Left lobe of liver (tissue), 2 donors: ENCODE results near the gene TTC28. TPM values are rescaled to one million over a fixed set of nuclear protein-coding genes. Genes with fewer than 3 reads are reported as not detected.

Experiments used
- ATAC-seq: fragments of 200-7000 bp; cut with Tn5 transposase; one replicate; pipeline ENCODE4 v1.9.1; 2020; ENCODE audit warnings: mild to moderate bottlenecking, moderate library complexity
- DNase-seq: peaks from one replicate; pipeline ENCODE4 v3.0.0-alpha.2; 2020; ENCODE audit warnings: low spot score
- total RNA-seq: library from RNA; stranded (reverse); gene quantifications from one replicate; pipeline ENCODE4 v1.2.1, GENCODE V29; 2021
- donor health status: DM: no; HTN: no; CAD: no; lungs with moderate emphysema.
- donor health status: DM: no; HTN: yes; CAD: no.

The TTC28 gene
- total RNA-seq, 1 donor from 2014 or later: 12.3 TPM

DNA sequence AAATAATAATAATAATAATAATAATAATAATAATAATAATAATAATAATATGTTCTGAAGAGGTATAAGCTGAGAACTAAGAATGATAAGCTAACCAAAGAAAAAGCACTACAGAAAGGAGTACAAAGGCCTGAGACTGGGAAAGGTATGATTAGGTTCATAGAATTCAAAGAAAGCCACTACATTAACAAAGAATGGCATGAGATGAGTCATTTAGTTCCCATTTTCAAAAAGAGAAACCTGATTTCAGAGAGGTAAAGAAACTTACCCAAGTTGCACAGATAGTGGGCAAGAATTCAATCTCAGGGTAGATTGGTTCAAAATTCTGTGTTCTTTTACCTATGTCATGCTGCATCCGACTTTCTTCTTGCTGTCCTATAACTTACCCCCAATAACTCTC lies 350.9 kb downstream of the TTC28 start:
- DNase-seq (no peak), ATAC-seq (no peak)

DNA sequence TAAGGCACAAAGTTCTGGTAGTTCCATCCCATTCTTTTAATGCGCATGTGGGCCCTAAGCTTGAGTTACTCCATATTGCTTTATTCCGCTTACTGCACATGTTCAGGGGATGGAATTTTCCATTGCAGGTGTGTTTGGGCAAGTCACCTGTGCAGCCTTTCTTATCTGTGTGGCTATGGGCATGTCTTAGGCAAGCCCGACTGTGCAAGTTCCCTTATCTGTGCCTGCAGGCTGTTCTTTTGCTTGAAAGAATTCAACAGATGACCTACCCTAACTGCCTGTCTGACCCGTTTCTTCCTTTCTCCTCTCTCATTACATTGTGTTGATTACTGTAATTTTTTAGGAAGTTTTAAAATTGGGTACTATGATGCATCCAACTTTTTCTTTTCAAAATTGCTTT lies 363.6 kb downstream of the TTC28 start:
- ATAC-seq (no peak), DNase-seq (no peak)

DNA sequence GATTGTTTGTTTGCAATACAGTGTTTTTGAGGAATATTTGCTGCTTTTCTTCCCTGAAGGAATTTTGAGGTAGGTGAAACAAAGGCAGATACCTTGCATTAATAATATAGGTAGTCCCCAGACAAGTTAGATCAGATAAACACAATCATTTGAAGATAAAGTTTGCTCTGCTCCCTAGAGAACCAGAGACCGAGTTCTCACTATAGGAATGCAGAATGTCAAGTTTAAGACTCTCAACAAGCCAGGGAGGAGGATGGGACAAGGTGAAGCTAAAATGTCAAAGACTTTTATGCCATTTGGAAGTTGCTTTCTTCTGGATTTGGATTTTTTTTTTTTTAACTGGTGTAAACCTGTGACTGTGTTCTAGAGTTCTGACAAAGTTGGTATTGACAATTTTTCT lies 364.7 kb downstream of the TTC28 start:
- DNase-seq (no peak), ATAC-seq (no peak)

DNA sequence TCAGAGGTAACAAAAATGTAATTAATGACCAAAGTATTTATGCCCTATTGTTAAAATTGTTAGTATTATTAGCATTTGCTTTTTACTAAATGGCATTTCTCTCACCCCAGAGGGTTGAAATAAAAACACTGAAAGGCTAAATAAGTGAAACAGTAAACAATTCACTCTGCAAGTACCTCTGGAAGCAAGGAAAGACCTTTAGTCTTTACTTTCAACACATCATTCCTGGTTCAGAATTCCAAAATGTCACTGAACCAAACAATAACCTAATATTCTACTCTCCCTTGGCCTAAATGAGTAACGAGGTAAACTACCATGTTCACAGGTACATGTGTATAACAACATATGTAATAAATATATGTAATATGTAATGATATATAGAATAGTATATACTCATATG lies 369.3 kb downstream of the TTC28 start:
- ATAC-seq (peak; percentile 83), DNase-seq (no peak)

DNA sequence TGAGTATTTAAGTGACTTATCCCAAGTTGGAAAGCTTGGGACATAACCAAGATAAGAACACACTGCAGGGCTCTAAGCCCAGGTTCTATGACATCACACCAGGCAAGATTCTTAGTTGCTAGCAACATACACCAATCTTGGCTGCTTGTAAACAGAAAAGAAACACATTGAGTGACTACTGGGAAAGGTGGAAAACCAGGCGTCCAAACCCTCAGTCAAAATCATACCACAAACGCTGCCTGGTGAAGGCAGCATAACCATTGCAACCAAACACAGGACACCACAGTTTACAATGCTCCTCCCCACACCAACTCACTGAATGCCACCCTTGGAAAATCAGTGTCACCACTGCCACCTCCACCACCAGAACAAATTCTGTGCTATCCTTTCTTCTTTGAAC lies 379.9 kb downstream of the TTC28 start:
- ATAC-seq (no peak), DNase-seq (no peak)

DNA sequence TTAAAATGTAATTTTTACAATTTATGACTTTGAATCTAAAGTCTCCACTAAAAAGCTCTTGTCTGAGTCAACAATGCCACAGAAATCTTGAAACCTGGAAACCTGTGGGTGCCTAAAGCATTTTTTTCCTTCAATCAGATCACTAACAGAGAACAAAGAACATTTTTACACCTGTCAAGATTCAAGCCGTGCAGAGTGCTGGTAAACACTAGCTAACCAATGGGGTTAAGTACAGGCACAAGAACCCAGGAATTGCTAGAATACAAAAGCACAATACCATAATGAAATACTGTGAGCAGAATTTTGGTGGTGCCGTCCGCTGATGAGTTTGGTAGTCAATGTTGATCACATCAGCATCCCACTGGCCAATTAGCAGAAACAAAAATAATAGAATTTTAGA lies 380.3 kb downstream of the TTC28 start:
- DNase-seq: no peak

DNA sequence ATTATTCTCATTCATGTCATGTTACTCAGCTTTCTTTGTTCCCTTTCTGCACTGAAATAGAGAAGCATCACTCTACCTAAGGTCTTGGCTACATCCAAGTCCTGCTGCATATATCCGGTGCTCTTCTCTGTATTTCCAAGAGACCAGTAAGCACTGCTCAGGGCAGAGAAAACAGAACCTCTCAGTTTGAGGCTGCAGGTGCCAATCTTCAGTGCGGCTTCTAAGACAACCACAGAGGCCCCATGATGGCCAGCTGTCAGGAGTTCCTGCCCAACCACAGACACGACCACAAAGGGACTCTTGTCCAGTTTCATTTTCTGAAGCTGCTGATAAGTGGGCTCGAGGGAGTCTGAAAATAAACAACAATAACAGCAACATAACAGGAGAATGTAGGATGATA lies 382.1 kb downstream of the TTC28 start:
- DNase-seq (no peak), ATAC-seq (no peak)

More for the DNA sequence above, 380.3 kb downstream of the TTC28 start:
- no peak for ATAC-seq

DNA sequence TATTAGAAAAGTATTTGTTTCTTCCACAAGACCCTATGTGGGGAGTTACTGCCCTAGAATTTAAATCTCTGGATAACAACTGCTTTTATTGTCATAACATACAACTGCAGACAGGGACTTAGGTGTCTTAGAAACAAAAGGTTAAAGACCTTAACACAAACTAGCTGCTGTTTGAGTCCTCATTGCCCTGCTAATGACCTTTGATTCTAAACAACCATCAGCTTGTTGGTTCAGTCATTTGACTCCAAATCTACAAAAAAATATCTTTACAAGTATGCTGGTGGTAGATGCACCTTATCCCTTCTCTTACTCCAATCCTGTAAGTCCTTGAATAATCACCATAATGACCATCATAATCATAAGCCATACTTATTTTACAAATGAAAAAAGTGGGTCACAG lies 383.2 kb downstream of the TTC28 start:
- no peak for DNase-seq

DNA sequence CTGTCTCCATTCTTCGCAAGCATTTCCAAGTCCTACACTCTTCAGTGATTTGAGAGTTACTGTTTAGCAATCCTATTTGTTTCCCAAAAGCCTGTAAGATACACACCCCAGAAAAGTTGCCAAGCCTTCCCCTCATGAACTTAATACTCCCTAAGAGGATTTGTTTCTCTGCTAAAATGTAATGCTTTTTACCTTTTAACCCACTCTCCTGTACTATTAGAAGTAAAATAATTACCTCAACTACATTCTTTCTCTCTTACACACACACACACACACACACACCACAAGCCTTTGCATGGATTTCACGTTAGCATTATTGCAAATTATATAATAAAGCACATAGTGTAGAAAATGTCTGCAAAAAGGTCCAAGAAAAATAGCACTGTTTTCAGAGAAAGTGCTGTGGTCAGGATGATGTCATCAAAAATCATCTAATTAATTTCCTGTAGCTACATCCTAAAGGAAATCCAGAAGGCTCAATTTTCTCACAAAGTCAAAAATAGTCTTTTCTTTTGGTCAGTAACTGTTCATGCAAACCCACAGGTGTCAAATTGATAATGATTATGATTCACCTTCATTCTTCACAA lies 396.5 kb downstream of the TTC28 start:
- ATAC-seq (no peak), DNase-seq (no peak)

More for the DNA sequence above, 383.2 kb downstream of the TTC28 start:
- ATAC-seq: peak; percentile 77

DNA sequence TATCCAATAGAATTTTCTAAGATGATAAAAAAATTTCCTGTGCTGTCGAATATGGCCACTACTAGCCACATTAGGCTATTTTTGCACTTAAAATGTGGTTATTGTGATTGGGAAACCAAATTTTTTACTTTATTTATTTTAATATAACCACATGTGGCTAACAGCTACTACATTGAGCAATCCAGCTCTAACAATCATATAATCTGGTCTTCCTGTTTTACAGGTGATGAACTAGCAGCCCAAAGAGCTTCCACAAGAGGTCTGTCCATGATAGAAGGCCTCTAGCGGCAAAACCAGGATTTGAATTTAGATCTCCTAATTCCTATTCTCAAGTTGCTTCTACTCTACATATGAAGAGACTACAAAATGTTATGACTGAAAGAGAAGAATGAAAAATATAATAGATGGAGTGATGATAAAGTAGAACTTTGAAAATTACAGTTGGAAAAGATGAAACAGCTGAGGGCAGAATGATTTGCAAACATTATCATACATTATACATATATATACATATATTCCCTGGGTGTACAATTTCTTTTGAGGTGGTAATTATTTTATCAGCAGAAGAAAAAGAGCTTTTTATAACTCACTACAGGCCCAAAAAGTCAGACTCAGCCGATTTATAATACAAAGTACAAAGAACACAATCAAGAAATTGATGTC lies 397.1 kb downstream of the TTC28 start:
- no peak for DNase-seq
- ATAC-seq: no peak

DNA sequence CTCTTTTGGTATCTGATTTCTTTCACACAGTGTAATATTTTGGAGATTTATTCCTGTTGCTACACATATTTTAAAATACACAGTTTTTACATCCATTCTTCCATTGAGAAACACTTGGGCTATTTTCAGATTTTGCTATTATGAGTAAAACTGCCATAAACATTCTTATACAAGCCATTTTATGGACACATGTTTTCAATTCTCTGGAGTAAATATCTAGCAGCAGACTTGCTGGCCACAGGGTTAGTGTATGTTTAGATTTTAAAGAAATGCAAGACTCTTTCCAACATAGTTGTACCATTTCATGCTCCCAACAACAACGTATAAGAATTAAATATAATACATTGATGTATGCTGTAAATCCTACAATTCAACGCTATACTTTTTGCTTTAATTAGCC lies 399.8 kb downstream of the TTC28 start:
- no peak for DNase-seq
- no peak for ATAC-seq

DNA sequence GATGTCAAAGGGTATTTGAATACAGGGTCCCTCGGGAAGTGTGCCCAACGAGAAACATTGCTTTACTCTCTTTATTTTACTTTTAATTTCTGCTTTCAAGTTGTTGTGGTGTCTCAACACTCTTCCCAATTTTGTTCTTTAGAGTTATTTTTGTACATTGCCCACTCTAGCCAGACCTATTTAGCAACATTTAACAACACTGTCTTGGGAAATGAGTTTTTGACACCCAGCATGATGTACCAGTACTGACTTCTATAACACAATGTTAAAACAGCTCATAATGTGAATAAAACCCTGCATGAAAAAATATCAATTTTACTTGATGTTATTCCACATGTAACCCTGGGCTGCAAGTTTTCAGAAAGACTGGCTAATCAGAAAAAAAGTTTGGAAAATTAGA lies 410.4 kb downstream of the TTC28 start:
- ATAC-seq (no peak), DNase-seq (no peak)

DNA sequence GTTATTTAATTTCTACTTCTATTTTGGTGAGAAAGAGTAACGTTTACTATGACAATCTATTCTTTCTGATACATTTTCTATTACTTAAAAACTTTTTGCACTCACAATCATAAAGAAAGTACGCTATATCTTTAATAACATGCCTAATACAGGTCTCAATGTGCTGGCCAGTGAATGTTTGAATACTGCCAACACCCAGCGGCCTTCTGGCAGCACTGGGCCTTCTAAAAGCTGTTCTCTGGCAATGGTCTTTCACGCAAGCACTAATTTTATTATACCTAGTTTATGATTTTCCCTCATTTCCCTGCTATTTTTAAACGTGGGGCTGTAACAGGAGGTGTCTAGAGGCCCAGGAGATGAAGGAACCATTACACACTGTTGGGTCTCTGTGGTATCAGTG lies 410.8 kb downstream of the TTC28 start:
- DNase-seq (no peak), ATAC-seq (no peak)

DNA sequence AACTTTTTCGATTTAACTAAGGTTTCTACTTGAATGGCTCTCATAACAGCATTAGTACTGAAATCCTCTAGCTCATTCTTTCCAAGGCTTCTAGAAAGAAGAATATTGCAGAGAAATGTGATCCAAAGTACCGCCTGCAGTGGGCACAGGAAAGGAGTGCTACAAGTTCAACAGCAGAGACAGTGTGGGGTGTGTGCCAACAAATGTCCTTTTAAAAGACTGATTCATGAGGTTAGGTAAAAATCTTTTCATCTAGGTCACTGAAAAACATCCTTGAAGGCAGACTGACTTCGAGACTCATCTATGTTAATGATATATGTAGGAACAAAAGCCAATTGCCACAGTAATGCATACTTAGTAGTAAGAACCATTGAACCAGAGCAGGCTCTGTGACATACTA lies 411.5 kb downstream of the TTC28 start:
- DNase-seq: no peak
- no peak for ATAC-seq

DNA sequence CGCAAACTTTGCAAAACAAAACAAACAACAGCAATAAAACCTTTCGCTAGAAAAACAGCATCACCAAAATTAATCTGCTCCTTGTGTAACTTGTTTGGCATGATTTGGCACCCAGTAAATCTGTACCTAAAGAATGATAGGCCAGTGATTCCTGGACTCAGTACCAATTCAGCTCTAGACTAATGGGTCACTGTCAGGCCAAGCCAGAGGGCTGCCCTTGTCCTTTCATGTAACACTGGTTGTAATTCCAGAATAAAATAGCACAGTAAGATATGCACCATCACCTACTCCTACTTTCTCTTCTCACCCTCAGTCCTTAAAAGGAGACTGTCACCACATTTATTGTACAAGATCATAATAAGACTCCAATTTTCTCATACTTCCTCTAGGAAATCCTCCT lies 419.0 kb downstream of the TTC28 start:
- ATAC-seq (no peak), DNase-seq (no peak)

DNA sequence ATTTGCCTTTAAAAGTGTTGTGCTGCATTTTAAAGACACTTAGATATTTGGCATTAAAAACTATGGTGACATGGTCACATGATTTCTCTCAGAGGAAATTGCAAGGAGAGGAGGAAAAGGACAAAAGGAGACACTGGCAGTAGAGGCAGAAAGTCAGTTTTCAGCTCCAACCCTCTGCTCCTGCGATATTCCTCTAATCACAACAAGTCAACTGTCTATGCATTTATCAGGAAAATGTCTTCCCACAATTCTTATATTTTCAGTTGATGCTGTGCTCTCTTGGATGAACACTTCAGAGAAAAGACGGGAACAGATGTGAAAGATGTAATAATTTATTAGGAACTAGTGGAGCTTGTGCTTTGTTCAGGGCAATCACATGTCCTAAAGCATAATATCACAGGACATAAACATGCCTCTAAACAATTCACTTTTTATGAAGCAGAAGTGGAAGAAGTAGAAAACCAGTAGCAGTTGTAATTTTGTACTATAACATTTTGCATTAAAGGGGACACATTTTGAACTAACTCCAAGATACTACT lies 419.8 kb downstream of the TTC28 start:
- no peak for ATAC-seq
- no peak for DNase-seq

DNA sequence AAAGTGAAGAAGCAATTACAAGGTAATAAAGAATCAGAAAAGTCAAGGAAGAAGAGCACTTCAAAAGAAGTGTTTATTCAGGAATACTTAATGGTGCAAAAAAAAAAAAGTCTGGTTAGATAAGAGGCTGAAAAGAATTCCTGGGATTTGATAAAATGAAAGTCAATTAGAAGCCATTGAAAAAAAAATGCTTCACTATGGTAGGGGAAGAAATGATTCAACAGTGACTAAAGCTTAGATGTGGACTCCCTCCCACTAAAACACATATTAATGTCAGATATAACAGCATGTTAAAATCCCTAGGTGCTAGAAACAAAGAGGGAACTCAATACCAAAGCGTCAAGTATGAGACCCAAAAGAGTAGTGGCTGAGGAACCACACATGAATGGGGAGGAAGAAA lies 425.2 kb downstream of the TTC28 start:
- DNase-seq: no peak
- no peak for ATAC-seq

DNA sequence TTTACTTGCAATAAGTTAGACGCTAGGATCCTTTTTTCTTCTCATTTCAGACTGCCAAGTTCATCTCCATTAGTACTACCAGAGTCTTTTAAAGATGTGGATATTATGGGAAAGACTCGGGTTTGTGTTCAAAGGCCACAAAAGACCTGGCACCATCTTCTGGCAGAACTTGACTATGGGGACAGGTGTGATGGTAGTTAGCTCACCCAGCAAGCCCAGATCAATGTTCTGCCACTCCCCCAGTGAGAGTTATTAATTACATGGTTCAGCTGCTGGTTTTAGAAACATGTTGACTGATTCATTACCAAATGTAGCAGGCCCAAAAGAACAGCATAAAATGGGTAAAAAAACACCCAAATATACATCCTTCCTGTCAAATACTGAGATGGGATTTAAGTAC lies 427.1 kb downstream of the TTC28 start:
- DNase-seq: no peak
- peak; percentile 83 for ATAC-seq

DNA sequence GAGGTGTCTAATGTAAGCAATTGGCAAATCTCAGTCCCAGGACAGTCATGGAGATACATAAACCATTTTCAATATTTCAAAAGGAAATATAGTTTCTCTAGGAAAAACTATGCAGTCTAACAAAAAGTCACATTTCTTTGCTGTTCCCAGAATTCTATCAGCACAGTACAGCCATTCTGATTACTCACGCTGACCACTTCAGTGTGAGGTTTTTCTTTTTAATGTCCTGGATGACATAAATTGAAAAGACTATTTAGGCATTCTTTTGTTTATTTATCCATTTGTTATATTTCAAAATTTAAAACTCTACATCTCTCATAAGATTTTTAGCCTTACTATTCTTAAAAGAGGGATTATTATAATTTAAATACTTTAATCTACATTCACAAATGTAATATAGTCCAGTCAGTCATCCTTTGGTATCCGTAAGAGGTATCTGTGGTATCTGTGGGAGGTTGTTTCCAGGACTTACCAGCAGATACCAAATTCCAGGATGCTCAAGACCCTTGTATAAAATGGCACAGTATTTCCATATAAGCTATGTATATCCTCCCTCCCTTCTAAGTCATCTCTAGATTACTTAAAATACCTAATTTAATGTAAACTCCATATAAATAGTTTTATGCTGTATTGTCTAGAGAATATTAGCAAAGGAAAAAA lies 429.5 kb downstream of the TTC28 start:
- DNase-seq (no peak), ATAC-seq (no peak)

DNA sequence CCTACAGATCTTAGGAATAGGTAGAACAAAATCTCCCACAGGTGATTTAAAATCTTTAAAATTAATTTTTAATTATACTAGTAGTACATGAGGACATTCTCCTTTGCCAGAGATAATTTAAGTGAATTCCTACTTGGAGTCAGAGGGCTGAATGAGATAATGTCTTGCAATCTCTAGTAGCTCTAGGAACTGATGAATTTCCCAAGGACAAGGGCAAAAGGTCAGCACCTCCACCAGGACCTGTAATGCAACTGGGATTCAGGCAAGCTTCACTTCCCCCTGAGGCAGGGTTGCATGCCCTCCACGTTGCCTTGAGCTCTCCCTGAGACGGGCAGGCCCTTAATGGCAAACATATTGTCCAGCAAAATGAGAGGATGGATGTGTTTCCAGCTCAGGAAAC lies 430.2 kb downstream of the TTC28 start:
- no peak for DNase-seq
- no peak for ATAC-seq

DNA sequence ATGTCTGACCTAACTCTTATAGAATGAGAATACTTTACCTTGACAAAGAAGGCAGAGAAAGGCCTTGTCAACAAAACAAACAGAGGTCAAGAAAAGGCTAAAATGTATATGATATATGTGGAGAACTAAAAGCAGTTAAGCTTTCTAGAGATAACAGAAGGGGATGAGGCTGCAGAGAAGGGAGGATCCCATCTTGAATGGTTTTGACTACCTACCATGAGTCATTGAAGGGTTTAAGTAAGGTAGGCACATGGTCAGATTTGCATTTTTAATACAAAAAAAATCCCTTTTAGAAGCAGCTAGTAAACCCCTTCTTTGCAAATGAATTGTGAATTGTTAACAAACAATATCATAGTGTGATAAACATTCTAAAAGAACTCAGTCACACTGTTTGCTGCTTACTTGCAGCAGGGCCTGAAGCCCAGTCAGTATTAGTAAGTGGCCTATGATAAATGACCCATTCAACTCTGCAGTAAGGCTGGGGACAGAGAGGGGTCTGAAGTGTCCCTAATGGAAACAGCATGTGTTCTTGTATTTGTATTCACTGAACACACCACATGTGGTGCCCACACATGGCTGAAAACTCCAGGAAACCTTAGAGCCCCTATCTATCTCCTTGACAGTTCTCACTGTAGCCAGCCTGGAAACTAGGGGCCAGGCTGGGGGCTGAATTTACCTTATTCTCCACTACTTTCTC lies 431.8 kb downstream of the TTC28 start:
- ATAC-seq: no peak
- no peak for DNase-seq

DNA sequence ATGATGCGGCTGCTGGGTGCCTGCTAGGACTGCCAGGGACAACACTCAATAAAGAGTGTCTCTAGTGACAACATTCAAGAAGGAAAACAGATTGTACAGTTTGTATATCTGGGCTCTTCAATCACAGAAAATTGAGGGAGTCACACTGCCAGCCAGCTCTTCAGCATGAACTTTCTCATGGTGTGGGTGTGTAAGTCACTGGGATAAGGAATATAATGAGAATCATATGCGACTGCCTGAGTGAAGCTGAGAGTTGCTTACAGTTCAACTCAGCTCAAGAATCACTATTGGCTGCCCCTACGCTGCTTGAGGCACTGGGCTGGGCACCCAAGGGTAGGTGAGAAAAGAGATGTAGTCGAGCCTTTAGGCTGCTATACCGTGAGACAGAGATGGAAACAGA lies 432.5 kb downstream of the TTC28 start:
- ATAC-seq (no peak), DNase-seq (no peak)
